ENCODE data around the gene C8B.

Gene C8B

GRCh38 chr1:56954664-56955063 is 11.2 kb downstream of the C8B start:
- no peak overlapping the region for H3K4me2 ChIP-seq (ENCODE audit: low read length)
- H3K27me3 ChIP-seq (ENCODE audit: control insufficient read depth, low read length): no peaks in the 10 kb centered on the region
- H3K27ac ChIP-seq (ENCODE audit: low read depth, low read length): no peak overlapping the region
- no peaks in the 10 kb centered on the region for H3K4me1 ChIP-seq (ENCODE audit: control insufficient read depth, low read length)
- no peak overlapping the region for H3K4me3 ChIP-seq (ENCODE audit: low read length)
- no peaks in the 10 kb centered on the region for H3K36me3 ChIP-seq (ENCODE audit: control insufficient read depth, low read length)
- no peaks in the 10 kb centered on the region for H3K79me2 ChIP-seq (ENCODE audit: control insufficient read depth, low read length)
- H4K20me1 ChIP-seq (ENCODE audit: control insufficient read depth, insufficient read depth, low read depth, low read length): no peaks in the 10 kb centered on the region
- H3K9me3 ChIP-seq (ENCODE audit: control insufficient read depth, insufficient read depth, low read length): no peaks in the 10 kb centered on the region
- no peaks in the 10 kb centered on the region for H3F3A ChIP-seq (ENCODE audit: control insufficient read depth, insufficient read depth)
- TF ChIP-seq CTCF (IDR thresholded peaks at IDR 0.05; ENCODE audit: low read depth, low read length, poor library complexity, severe bottlenecking) (no peak), EZH2phosphoT487 (IDR thresholded peaks at IDR 0.05; ENCODE audit: borderline replicate concordance, low read length) (no peak)
- no peaks in the 10 kb centered on the region for H3K9me2 ChIP-seq (replicated peaks; ENCODE audit: control insufficient read depth, low read length)

- Histone ChIP-seq H3K4me2 (ENCODE audit: low read length) (no peak overlapping the region), H3K4me3 (ENCODE audit: low read length) (no peak overlapping the region), H4K20me1 (ENCODE audit: control insufficient read depth, insufficient read depth, low read depth, low read length) (no peaks in the 10 kb centered on the region), H3K27ac (ENCODE audit: low read depth, low read length) (no peak overlapping the region), H3K27me3 (ENCODE audit: control insufficient read depth, low read length) (no peaks in the 10 kb centered on the region), H3K36me3 (ENCODE audit: control insufficient read depth, low read length) (no peaks in the 10 kb centered on the region), H3K4me1 (ENCODE audit: control insufficient read depth, low read length) (no peaks in the 10 kb centered on the region), H3K79me2 (ENCODE audit: control insufficient read depth, low read length) (no peaks in the 10 kb centered on the region), H3K9me3 (ENCODE audit: control insufficient read depth, insufficient read depth, low read length) (no peaks in the 10 kb centered on the region), H3F3A (ENCODE audit: control insufficient read depth, insufficient read depth) (no peaks in the 10 kb centered on the region), H3K9me2 (replicated peaks; ENCODE audit: control insufficient read depth, low read length) (no peaks in the 10 kb centered on the region)
- TF ChIP-seq CTCF (IDR thresholded peaks at IDR 0.05; ENCODE audit: low read depth, low read length, poor library complexity, severe bottlenecking): no peak
- no peak for TF ChIP-seq EZH2phosphoT487 (IDR thresholded peaks at IDR 0.05; ENCODE audit: borderline replicate concordance, low read length)
Observed at GRCh38 chr1:56953386-56953785, 12.4 kb downstream of the C8B start.

- H4K20me1 ChIP-seq (ENCODE audit: control insufficient read depth, insufficient read depth, low read depth, low read length): no peaks in the 10 kb centered on the region
- TF ChIP-seq EZH2phosphoT487 (IDR thresholded peaks at IDR 0.05; ENCODE audit: borderline replicate concordance, low read length) (no peak), CTCF (IDR thresholded peaks at IDR 0.05; ENCODE audit: low read depth, low read length, poor library complexity, severe bottlenecking) (no peak)
Observed at GRCh38 chr1:56952501-56952900, 13.3 kb downstream of the C8B start.

More at GRCh38 chr1:56952501-56952900, 13.3 kb downstream of the C8B start:
- Histone ChIP-seq H3K4me1 (ENCODE audit: control insufficient read depth, low read length) (no peaks in the 10 kb centered on the region), H3K9me2 (replicated peaks; ENCODE audit: control insufficient read depth, low read length) (no peaks in the 10 kb centered on the region), H3K27ac (ENCODE audit: low read depth, low read length) (no peak overlapping the region), H3K4me3 (ENCODE audit: low read length) (no peak overlapping the region), H3K4me2 (ENCODE audit: low read length) (no peak overlapping the region), H3K9me3 (ENCODE audit: control insufficient read depth, insufficient read depth, low read length) (no peaks in the 10 kb centered on the region), H3K36me3 (ENCODE audit: control insufficient read depth, low read length) (no peaks in the 10 kb centered on the region), H3F3A (ENCODE audit: control insufficient read depth, insufficient read depth) (no peaks in the 10 kb centered on the region), H3K79me2 (ENCODE audit: control insufficient read depth, low read length) (no peaks in the 10 kb centered on the region), H3K27me3 (ENCODE audit: control insufficient read depth, low read length) (no peaks in the 10 kb centered on the region)

All from DOHH2 (cell line).